Ascending aorta (tissue), 2 donors: ENCODE results near the gene TMEM132D. TPM values are rescaled to one million over a fixed set of nuclear protein-coding genes. Genes with fewer than 3 reads are reported as not detected.

Source experiments
- DNase-seq, 2 donors: peaks; one replicate each; pipeline ENCODE4 v3.0.0-alpha.2; 2019; ENCODE audit warnings: low spot score in 2 of 2
- H3K27ac ChIP-seq, 2 donors: fragments of 200-600 bp; sonication (generic); one replicate each; pipeline ENCODE4 v1.5.1; 2016 to 2017; ENCODE audit warnings: mild to moderate bottlenecking in 1 of 2
- H3K27me3 ChIP-seq: fragments of 200-600 bp; sonication (generic); one replicate; pipeline ENCODE4 v1.5.1; 2017
- H3K36me3 ChIP-seq, 2 donors: fragments of 200-600 bp; sonication (generic); one replicate each; pipeline ENCODE4 v1.5.1; 2016
- H3K4me1 ChIP-seq, 2 donors: fragments of 200-600 bp; sonication (generic); one replicate each; pipeline ENCODE4 v1.5.1; 2016 to 2017; ENCODE audit warnings: mild to moderate bottlenecking in 1 of 2
- H3K4me3 ChIP-seq, 2 donors: fragments of 200-600 bp; sonication (generic); one replicate each; pipeline ENCODE4 v1.5.1; 2016 to 2017; ENCODE audit warnings: mild to moderate bottlenecking in 1 of 2
- H3K9me3 ChIP-seq, 2 donors: fragments of 200-600 bp; sonication (generic); one replicate each; pipeline ENCODE4 v1.5.1; 2016
- CTCF ChIP-seq, 3 experiments: fragments of 200-600 bp in 2 of 3; fragments of 450-650 bp in 1 of 3; sonication (generic) in 2 of 3; IDR thresholded peaks; one replicate each; pipeline ENCODE4 v1.5.1; 2016 to 2019; ENCODE audit warnings: antibody characterized with exemption in 3 of 3, mild to moderate bottlenecking in 1 of 3, moderate library complexity in 1 of 3
- intact Hi-C: fragments of 100-400 bp; cut with DNase I; formaldehyde crosslinking; loops from one replicate; pipeline ENCODE4 v1.15.1; 2023
- total RNA-seq: library from RNA; depleted of rRNA; stranded (reverse); fragments of >200 nt; gene quantifications from one replicate; pipeline ENCODE4 v1.1.0, GENCODE V29; 2016

The TMEM132D gene
- total RNA-seq, 1 donor from 2014 or later, result not detected

- no peaks in the 10 kb centered on the region for H3K4me1 ChIP-seq
- TF ChIP-seq CTCF (IDR thresholded peaks at IDR 0.05), result no peak
- intact Hi-C loops, result no loop called here
- no peak overlapping the region for H3K27ac ChIP-seq
- no peaks in the 10 kb centered on the region for H3K36me3 ChIP-seq
- no peaks in the 10 kb centered on the region for H3K9me3 ChIP-seq
- H3K4me3 ChIP-seq, result no peak overlapping the region
- H3K27me3 ChIP-seq, result no peaks in the 10 kb centered on the region
- no peak for DNase-seq
Measured at GRCh38 chr12:129279771-129280170, 624.1 kb downstream of the TMEM132D start.

GRCh38 chr12:129276361-129277060, 627.3 kb downstream of the TMEM132D start:
- Histone ChIP-seq H3K4me1 (no peaks in the 10 kb centered on the region), H3K27me3 (no peaks in the 10 kb centered on the region), H3K4me3 (no peak overlapping the region), H3K36me3 (no peaks in the 10 kb centered on the region), H3K27ac (no peak overlapping the region), H3K9me3 (no peaks in the 10 kb centered on the region)
- no peak for TF ChIP-seq CTCF (IDR thresholded peaks at IDR 0.05)
- no peak for DNase-seq
- intact Hi-C loops, result no loop called here

- no peaks in the 10 kb centered on the region for H3K36me3 ChIP-seq
- no peak overlapping the region for H3K27ac ChIP-seq
- no peaks in the 10 kb centered on the region for H3K9me3 ChIP-seq
- H3K27me3 ChIP-seq, result no peaks in the 10 kb centered on the region
- intact Hi-C loops, result no loop called here
- H3K4me1 ChIP-seq, result no peaks in the 10 kb centered on the region
- H3K4me3 ChIP-seq, result no peak overlapping the region
- DNase-seq, result no peak
- TF ChIP-seq CTCF (IDR thresholded peaks at IDR 0.05), result no peak
Measured at GRCh38 chr12:129269756-129270495, 633.9 kb downstream of the TMEM132D start.

GRCh38 chr12:129258781-129259318, 645.0 kb downstream of the TMEM132D start:
- H3K4me1 ChIP-seq, result no peaks in the 10 kb centered on the region
- no peak overlapping the region for H3K27ac ChIP-seq
- H3K36me3 ChIP-seq, result no peaks in the 10 kb centered on the region
- intact Hi-C loops, result no loop called here
- no peak for DNase-seq
- TF ChIP-seq CTCF (IDR thresholded peaks at IDR 0.05), result no peak
- no peak overlapping the region for H3K4me3 ChIP-seq
- H3K27me3 ChIP-seq, result no peaks in the 10 kb centered on the region
- H3K9me3 ChIP-seq, result no peaks in the 10 kb centered on the region

- Histone ChIP-seq H3K27me3 (no peaks in the 10 kb centered on the region), H3K36me3 (no peaks in the 10 kb centered on the region), H3K4me3 (no peak overlapping the region), H3K4me1 (no peaks in the 10 kb centered on the region), H3K9me3 (no peaks in the 10 kb centered on the region), H3K27ac (no peak overlapping the region)
- no peak for DNase-seq
- no peak for TF ChIP-seq CTCF (IDR thresholded peaks at IDR 0.05)
- intact Hi-C loops, result no loop called here
Measured at GRCh38 chr12:129257524-129257923, 646.3 kb downstream of the TMEM132D start.
